NCI-H1417 treated with DMSO at 0.1 percent for 48 hours (cell line): ENCODE measurements around the gene SLC38A9.
"Not testable (repeated sequence)": the region's sequence is repeated elsewhere in the genome, so short reads cannot be mapped to it uniquely, and the experiment has no call there.

Source experiments
- DNase-seq: peaks from one replicate; lab custom pipeline; 2025; lab: John Stamatoyannopoulos, UW

SLC38A9 gene

GRCh38 chr5:55610542-55610941, 101.6 kb downstream of the SLC38A9 start:
- DNase-seq: no peak

GRCh38 chr5:55609413-55609812, 102.7 kb downstream of the SLC38A9 start:
- no peak for DNase-seq

- no peak for DNase-seq
Measured at GRCh38 chr5:55608595-55609349, 103.4 kb downstream of the SLC38A9 start.

DNA sequence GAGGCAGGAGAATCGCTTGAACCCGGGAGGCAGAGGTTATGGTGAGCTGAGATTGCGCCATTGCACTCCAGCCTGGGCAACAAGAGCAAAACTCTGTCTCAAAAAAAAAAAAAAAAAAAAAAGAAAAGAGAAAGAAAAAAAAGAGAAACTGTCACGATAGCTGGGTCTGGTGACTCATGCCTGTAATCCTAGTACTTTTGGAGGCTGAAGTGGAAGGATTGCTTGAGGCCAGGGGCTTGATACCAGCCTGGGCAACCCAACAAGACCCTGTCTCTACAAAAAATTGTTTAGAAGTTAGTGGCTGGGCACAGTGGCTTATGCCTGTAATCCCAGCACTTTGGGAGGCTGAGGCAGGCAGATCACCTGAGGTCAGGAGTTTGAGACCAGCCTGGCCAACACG, 104.8 kb downstream of the SLC38A9 start:
- DNase-seq: not testable (repeated sequence)

- no peak for DNase-seq
Measured at GRCh38 chr5:55604611-55605067, 107.5 kb downstream of the SLC38A9 start.

DNA sequence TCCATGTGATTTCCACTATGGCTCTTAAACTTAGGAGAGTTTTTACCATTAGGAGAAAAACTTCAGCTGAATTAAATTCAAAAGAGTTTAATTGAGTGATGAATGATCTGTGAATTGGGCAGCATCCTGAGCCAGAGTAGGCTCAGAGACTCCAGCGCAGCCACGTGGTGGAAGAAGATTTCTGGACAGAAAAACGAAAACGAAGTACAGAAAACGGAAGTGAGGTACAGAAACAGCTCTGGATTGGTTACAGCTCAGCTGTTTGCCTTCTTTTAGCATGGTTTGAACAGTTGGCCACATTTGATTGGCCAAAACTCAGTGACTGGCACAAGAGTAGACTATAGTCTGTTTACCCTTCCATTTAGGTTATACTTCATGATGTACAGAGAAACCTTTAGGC, 108.2 kb downstream of the SLC38A9 start:
- no peak for DNase-seq

- DNase-seq: no peak
Measured at GRCh38 chr5:55601628-55602027, 110.5 kb downstream of the SLC38A9 start.

- DNase-seq: no peak
Measured at GRCh38 chr5:55601204-55601618, 110.9 kb downstream of the SLC38A9 start.

DNA sequence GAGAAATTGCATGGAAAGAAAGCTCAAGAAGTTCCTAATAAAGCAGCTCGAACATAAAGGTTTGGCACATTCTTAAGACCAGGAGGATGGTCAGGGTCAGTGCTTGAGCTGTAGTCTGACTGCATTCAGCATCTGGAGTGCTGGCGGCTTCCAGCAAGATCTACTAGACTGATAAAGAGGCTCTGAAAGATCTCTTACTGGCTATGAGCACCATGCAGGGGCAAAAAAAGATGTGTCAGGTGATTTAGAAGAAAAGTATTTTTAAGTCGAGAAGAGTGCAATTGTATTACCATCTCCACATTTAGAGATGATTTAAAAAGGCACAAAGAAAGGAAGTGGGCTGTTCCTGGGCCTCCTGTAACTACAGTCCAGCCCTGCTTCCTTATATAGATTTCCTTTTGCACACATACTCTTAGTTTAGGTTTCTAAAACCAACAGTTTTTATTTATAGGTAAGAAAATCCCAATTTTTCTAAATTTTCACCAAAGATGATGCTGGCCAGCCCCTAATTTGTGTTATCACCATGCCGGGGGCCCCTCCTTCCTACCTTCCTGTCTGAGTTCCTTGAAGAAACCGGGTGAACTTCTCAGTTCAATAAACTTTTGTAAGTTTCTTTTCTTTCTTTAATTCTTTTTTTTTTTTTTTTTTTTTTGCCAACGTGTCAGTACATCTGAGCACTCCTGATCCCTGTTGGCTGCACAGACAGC, 111.5 kb downstream of the SLC38A9 start:
- no peak for DNase-seq

DNA sequence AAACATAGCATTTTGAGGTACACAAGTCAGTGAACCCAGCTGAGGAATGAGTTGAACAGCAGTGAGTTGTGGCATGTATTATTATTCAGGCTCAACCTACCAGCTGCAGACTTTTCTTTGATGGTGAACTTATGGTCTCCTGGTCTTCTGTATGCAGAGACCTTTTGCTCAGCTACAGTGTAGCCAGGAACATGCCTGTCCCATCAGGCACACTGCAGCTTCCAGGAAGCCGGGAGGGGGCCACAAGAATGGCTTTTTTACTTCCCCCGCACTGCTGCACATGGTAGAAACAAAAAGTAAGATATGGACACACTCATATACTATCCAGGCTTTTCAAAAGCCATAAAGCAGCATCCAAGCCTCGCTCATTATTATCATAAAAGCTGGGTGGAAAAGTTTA, 112.0 kb downstream of the SLC38A9 start:
- no peak for DNase-seq

DNA sequence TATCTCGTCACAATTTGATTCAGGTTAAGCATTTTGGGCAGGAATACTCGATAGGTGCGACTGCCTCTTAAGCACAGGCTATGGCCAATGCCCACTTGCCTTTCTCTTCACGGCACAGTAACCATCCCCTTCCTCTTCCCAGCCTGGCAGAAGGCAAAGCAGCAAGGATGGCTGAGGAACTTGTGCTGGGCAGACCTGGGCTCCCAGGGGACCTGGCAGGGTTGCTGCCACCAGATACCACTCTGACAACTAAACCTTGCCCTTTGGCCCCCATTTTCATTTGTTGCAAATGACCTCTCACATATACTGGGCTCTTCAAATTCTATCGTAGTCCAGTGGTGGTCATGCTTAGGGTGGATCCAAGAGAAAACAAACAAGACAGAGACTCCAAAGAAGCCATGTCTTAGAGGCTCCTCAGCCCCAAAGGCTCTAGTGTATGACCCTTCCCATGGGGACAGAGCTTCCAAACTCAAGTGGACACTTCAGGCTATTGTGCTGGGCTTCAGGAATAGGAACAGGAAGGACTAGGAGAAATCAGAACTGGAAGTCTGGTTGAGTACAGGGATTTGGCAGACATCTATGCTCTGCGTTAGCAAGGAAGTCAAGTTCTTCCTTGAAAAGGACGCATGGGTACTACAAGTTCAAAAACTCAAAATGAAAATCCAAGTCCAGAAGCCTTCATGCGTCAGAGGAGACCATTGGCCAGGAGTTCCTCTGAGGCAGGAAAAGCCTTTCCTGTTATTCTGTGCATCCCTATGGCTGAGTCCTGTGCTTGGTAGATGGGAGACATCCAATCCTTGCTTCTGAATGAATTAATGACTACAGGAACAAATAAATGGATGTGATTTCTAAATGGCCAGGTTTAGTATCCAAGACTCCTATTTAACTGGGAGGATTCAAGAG, 112.7 kb downstream of the SLC38A9 start:
- no peak for DNase-seq

- DNase-seq: no peak
Measured at GRCh38 chr5:55597014-55597981, 114.8 kb downstream of the SLC38A9 start.

GRCh38 chr5:55594671-55595070, 117.5 kb downstream of the SLC38A9 start:
- DNase-seq: no peak

GRCh38 chr5:55593115-55593472, 119.0 kb downstream of the SLC38A9 start:
- no peak for DNase-seq

GRCh38 chr5:55592388-55593114, 119.6 kb downstream of the SLC38A9 start:
- DNase-seq: no peak

GRCh38 chr5:55591686-55592085, 120.4 kb downstream of the SLC38A9 start:
- DNase-seq: no peak

GRCh38 chr5:55585206-55585610, 126.9 kb downstream of the SLC38A9 start:
- no peak for DNase-seq

- no peak for DNase-seq
Measured at GRCh38 chr5:55584398-55585205, 127.5 kb downstream of the SLC38A9 start.

GRCh38 chr5:55583578-55583977, 128.5 kb downstream of the SLC38A9 start:
- no peak for DNase-seq

DNA sequence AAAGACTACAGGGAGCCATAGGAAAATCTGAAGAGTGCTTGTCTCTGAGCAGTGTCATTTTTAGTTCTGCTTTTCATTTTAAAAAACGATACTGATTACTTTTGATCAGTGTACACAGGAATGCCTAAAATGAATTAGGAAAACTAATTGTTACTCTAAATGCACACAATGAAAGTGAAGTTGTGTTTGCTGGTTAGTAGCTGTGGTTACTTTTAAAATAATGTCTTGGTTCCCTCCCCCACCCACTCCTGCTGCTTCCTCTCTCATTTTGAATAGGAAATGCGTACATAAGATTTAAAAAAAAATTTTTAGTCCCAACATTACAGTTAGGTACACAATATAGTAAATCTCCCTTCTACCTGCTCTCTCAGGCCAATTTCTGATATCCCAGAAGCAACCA, 129.9 kb downstream of the SLC38A9 start:
- DNase-seq: no peak
